ENCODE results near the gene RASAL1.

- no peak for TF ChIP-seq CTCF (conservative IDR thresholded peaks at IDR 0.05; ENCODE audit: low read depth, low read length)
- no peak for TF ChIP-seq EZH2 (IDR thresholded peaks at IDR 0.05; ENCODE audit: borderline replicate concordance, low read depth, low read length, poor library complexity, severe bottlenecking)
These were observed 44.1 kb downstream of the RASAL1 start for GRCh38 chr12:113091506-113091905.

Measured in A673 (cell line).